NCI-H2196 treated with DMSO at 0.1 percent for 48 hours (cell line): ENCODE data around the gene UBE2E2.
"Not testable (repeated sequence)": the region's sequence is repeated elsewhere in the genome, so short reads cannot be mapped to it uniquely, and the experiment has no call there.

Experiments used
- DNase-seq: peaks from one replicate; lab custom pipeline; 2025; ENCODE audit not compliant: unreplicated experiment; lab: John Stamatoyannopoulos, UW

UBE2E2 gene

DNA sequence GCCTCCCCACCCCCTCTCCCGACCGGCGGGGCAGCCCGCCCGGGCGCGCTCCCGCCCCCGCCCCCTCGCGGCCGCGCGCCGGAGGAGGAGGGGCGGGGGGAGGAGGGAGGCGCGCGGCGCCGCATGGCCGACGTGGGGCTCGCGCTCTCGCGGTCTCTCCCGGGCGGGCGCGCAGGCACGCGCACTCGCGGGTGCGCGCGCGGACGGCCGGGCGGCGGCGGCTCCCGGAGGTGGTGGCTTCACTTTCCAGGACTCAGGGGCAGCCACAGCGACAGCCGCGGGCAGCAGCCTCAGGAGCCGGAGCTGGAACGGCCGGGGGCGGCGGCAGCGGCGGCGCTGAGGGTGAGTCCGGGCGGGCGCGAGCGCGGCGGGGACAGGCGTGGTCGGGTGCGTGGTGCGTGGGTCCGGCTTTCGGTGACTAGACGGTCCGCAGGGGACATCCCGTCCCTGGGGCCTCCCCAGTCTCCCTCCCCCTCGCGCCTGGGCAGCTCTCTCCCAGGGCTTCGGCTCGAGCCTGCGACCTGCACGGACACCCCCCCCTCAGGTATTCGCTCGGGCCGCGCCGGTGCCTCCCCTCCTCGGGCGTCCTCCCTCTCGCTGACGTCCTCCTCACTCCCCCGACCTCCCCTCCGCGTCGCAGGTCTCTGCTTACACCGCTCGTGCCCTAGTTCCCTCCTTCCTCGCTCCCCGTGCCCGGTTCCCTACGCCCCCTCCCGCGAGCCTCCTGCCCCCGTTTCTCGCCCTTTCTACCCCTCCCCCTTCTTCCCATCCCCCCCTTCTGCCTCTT lies at the start of gene UBE2E2:
Gene UBE2E2 (plus strand): TSS at position 407 of the 787 bp plus-strand sequence.
- DNase-seq: peak; percentile 21

GRCh38 chr3:23153436-23153835 lies 49.7 kb upstream of the UBE2E2 start:
- DNase-seq: no peak

- no peak for DNase-seq
These were observed 45.8 kb upstream of the UBE2E2 start for GRCh38 chr3:23157331-23157730.

GRCh38 chr3:23159929-23160328 lies 43.2 kb upstream of the UBE2E2 start:
- no peak for DNase-seq

DNA sequence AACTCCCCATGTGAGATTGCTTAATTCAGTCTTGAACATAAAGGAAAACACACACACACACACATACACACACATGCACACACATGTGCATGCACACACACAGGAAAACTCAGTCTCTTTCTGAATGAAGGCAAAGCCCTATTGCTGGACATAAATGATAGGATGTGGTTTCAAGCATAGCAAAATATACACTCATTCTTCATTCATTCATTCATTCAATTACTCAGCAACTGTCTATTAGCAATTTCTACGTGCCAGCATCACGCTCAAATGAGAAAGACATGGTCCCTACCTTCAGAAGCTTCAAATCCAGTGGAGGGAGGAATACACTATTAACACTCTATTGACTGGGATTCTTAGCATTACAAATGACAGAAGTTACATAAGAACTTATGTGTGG lies 41.8 kb upstream of the UBE2E2 start:
- no peak for DNase-seq

- no peak for DNase-seq
These were observed 41.1 kb upstream of the UBE2E2 start for GRCh38 chr3:23161896-23162570.

- no peak for DNase-seq
These were observed 40.2 kb upstream of the UBE2E2 start for GRCh38 chr3:23162934-23163333.

DNA sequence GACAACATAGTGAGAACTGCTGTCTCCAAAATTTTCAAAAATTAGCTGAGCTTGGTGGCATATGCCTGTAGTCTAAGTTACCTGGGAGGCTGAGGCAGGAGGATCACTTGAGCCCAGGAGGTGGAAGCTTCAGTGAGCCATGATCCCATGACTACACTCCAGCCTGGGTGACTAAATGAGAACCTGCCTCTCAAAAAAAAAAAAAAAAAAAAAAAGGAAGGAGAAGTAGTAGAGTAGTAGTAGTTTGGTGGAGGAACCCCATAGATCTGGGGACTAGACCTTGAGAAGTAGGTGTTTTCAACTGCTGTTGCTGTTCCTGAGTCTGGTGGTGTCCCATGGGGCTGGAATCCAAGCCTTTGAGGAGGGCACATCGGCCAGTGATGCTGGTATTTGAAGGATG lies 38.4 kb upstream of the UBE2E2 start:
- no peak for DNase-seq

DNA sequence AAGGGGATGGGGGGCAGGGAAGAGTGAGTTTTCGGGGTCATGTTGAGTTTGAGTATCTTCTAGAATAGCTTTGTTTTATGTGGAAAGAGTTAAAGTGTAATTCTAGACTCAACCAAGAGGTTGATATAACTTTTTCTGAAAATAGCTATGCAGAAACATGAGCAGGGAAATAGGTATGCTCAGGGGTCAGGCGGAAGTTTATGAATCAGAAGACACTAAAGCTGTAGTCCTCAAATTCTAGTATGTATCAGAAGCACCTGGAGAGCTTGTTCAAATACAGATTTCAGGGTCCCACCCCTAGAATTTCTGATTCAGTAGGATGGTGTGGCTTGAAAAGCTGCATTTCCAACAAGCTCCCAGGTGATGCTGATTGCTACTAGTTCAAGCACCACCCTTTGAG lies 37.6 kb upstream of the UBE2E2 start:
- no peak for DNase-seq

GRCh38 chr3:23166276-23166675 lies 36.9 kb upstream of the UBE2E2 start:
- DNase-seq: no peak

- no peak for DNase-seq
These were observed 36.3 kb upstream of the UBE2E2 start for GRCh38 chr3:23166845-23167244.

- DNase-seq: no peak
These were observed 33.6 kb upstream of the UBE2E2 start for GRCh38 chr3:23169551-23169950.

DNA sequence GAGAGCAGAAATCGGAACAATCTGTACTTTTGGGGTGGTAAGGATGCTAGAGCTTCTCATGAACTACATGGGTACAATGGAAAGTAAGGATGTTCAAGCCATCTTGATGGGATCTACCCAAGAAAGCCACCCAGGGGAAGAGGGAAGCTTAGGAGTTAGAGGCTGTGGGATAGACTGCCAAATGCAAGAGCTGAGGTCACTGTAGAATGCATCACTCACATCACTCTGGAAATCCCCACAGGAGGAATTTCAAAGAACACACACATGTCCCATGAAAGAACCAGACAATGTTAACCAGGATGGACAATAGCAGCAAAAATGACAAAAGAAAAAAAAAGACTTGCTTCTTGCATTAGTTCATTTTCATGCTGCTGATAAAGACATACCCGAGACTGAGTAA lies 32.8 kb upstream of the UBE2E2 start:
- no peak for DNase-seq

DNA sequence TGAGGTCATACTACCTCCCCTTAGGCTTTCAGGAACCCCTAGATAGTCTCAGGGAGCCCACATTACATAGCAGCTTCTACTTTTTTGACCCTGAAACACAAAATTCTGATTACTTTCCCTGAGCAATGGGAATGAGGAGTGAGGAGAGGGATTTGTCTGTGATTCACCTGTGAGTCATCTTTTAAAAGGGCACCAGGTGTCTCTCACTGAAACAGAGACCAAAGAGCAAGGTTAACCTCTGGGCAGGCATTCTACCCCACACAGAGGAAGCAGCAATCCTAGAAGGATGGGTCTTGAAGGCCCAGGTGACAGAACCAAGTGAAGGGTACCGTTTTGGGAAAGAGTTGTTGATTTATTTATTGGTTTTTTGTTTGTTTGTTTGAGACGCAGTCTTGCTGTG lies 31.1 kb upstream of the UBE2E2 start:
- DNase-seq: no peak

- no peak for DNase-seq
These were observed 28.6 kb upstream of the UBE2E2 start for GRCh38 chr3:23174426-23175039.

GRCh38 chr3:23175341-23176083 lies 27.6 kb upstream of the UBE2E2 start:
- no peak for DNase-seq

GRCh38 chr3:23176839-23177238 lies 26.3 kb upstream of the UBE2E2 start:
- DNase-seq: not testable (repeated sequence)

GRCh38 chr3:23182996-23183513 lies 20.1 kb upstream of the UBE2E2 start:
- no peak for DNase-seq

DNA sequence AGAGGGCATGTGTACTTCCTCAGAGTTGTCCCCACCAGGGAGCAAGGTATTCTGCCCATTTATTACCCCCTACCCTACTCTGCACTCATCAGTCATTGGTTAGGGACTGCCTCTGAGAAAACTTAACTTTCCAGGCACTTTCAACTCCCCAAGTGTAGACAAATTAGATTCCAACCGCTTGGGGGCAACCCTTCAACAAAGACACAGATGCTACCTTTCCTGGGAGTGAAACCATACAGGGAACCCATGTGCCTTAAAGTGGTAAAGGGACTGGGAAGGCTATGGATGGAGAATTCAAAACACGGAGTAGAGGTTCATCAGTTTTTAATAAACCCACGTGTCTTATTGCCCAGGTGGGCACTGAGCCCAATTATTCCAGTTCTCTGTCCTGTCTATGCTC lies 19.4 kb upstream of the UBE2E2 start:
- no peak for DNase-seq

DNA sequence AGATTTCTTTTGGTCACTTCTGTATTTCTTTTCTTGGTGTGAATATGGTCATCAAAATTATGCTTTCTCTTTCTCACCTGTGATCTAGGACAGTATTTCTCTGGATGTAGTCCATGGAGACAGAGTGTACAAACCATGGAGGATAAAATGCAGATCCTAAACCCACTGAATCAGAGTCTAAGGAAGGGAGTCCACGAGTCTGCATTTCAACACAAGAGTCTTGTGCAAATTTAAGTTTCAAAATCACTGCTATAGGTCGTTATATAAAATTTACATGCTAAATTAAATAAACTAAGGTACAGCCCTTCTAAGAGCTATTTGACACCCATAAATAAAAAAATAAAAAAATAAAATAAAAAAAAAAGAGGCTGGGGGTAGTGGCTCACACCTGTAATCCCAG lies 17.3 kb upstream of the UBE2E2 start:
- DNase-seq: no peak

DNA sequence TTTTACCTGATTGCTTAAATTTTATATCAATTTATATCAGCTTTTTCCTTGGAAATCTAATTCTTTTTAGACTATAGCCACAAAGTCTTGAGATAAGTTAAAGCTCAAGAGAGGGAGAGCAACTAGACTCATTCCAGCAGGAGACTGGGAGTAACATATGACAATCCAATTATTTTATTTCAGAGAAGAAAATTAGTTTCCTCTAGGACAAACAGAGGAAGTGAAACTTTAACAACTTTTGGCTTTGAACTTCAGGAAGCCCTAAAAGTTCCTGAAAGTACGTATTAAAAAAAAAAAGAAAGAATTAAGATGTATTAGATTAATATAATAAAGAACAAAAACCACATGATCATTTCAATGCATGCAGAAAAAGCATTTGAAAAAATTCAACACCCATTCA lies 13.9 kb upstream of the UBE2E2 start:
- no peak for DNase-seq
